GM18951 (cell line): Measurements from ENCODE around the gene TRMT112.
A peak's percentile ranks its signal among the peaks of the same experiment; 100 is the strongest.

Source experiments
- POLR2A ChIP-seq: IDR thresholded peaks from 4 replicates; pipeline ENCODE4 v1.6.1; 2011; ENCODE audit warnings: mild to moderate bottlenecking; ENCODE audit not compliant: insufficient read length, insufficient read depth; ENCODE audit errors: extremely low read depth
- in situ Hi-C: fragments of 300-500 bp; cut with MboI; formaldehyde crosslinking; loops from one replicate; pipeline ENCODE4 v1.12.0; 2022; ENCODE audit warnings: low sequenced_read_pairs, mixed read lengths, inconsistent platforms; ENCODE audit not compliant: unreplicated experiment

The TRMT112 gene

GRCh38 chr11:64286801-64287159, 30.6 kb downstream of the TRMT112 start:
- in situ Hi-C loops = no loop called here

GRCh38 chr11:64285885-64286800, 31.2 kb downstream of the TRMT112 start:
- in situ Hi-C loops = no loop called here
- TF ChIP-seq POLR2A = no peak

More at GRCh38 chr11:64286801-64287159, 30.6 kb downstream of the TRMT112 start:
- no peak for TF ChIP-seq POLR2A

DNA sequence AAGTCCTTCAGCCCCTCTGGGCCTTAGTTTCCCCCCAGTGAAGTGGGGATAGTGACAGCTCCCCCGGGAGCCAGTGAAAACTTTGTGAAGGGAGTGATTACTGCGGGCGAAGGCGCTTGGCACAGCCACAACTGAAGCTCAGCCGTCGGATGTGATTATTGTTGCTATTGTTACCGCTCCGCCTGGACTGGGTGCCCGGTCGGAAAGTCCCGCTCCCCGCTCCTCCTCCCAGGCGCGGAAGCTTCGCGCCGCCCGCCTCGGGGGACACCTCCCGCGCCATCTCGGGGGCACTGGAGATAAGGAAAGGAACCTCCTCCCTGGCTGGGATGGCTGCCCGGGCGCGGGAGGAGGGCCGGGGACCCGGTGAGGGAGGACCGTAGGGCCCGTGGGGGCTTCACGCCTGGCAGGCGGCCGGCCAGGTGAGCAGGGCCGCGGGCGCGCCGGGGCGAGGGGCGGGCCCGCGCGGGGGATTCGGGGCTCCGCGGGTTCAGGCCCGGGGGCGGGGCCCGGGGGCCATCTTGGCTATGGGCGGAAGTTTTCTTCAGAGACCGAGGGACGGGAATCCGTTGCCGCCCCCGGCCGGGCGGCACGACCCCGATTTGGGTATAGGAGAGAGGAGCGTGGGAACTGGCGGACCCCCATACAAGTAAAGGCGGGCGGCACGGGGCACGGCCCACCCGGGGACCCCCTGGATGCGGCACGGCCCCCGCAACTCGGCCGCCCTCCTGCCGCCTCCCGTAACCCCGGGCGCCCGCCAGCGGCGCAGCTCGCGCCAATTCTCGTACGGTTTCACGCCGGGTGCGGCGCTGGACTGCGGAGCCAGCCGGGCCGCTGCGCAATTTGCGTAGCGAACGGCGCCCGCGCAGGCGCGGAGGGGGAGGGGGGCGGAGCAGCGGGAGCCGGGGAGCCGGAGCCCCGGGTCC, 32.1 kb downstream of the TRMT112 start, which contains the start of gene GPR137:
GPR137 (plus strand) TSS at position 887 of the 923 bp plus-strand sequence. CDS start 677 bp downstream, outside the sequence.
- peak; percentile 55 for TF ChIP-seq POLR2A
- in situ Hi-C loops = no loop called here

- TF ChIP-seq POLR2A = peak; percentile 69
- in situ Hi-C loops = no loop called here
These were observed 33.1 kb downstream of the TRMT112 start, which contains the start of gene BAD for GRCh38 chr11:64284048-64284961. BAD (minus strand) TSS chr11:64284665; CDS start chr11:64284368, 297 bp downstream.

- no peak for TF ChIP-seq POLR2A
- in situ Hi-C loops = no loop called here
These were observed 34.3 kb downstream of the TRMT112 start for GRCh38 chr11:64283092-64283491.

DNA sequence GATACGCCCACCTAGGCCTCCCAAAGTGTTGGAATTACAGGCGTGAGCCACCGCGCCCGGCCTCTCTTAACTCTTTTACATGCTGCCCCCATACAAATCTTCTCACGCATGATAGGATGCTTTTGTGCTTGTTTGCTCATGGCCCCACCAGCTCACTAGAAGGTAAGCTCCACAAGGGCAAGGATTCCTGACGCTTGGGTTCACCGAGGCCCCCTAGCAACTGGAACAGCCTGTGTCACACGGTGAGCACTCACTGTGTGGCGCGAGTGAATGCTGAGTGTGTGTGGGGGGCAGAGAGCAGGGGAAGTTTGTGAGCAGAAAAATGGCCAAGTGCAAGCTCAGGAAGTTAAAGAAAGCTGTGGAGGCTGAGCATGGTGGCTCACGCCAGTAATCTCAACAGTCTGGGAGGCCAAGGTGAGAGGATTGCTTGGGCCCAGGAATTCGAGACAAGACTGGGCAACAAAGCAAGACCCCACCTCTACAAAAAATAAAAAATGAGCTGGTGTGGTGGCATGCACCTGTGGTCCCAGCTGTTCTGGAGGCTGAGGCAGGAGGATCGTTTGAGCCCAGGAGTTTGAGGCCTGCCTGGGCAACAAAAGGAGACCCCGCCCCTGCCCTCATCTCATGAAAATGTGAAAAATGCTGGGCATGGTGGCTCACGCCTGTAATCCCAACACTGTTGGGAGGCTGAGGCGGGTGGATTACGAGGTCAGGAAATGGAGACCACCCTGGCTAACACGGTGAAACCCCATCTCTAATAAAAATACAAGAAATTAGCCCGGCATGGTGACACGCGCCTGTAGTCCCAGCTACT, 35.2 kb downstream of the TRMT112 start:
- in situ Hi-C loops = no loop called here
- TF ChIP-seq POLR2A = no peak

GRCh38 chr11:64278576-64279190, 38.7 kb downstream of the TRMT112 start:
- no peak for TF ChIP-seq POLR2A
- in situ Hi-C loops = no loop called here

DNA sequence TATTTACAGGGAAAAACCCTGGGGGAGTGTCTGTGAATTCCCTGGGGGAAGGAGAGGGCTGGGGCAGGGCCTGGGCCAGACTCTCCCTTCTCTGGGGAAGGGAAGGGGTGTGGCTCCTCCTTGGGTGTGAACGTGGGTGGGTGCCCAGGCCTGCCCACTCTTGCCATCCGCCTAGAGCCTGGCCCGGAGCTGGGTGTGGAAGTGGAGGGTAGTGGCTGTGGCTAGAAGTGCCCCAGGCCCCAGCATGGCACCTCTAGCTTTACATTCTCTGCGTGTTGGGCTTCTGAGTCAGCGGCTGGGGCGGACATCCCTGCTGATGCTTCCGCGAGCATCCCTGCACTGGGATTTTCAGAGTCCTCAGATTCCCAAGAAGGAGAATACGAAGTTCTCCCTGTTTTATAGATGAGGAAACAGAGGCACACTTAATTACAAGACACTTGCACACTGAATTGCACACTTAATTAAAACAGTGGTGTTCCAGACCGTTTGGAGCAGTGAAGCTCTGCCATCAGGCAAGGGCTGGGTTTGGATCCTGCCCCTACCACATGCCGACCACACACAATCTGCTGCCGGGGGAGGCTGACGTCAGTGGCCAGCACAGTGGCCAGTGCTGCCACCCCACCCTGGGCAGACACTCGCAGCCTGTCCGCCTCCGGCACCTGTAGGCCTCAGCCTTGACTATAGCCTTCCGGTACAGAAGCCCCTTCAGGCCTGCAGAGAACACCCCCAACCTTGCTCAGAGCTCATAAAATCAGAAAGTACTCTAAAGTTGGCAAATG, 40.5 kb downstream of the TRMT112 start:
- in situ Hi-C loops = no loop called here
- no peak for TF ChIP-seq POLR2A

DNA sequence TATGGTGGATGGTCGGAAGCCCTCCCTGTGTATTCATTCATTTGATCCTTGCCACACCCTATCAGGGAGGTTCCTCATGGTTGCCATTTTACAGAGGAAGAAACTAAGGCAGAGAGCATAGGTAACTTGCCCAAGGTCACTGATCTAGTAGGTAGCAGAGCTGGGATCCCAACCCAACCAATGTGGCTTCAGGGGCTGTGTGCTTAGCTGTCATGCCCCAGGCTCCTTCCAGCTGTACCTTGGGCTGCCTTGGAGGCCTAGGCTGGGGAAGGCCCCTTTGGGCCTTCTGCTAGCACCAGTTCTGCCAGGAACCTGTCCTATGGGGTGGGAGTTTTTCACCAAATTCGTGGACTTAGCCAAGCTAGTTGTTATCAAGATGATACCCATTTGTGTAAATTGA, 41.5 kb downstream of the TRMT112 start:
- no peak for TF ChIP-seq POLR2A
- in situ Hi-C loops = no loop called here

- in situ Hi-C loops = no loop called here
- TF ChIP-seq POLR2A = no peak
These were observed 42.1 kb downstream of the TRMT112 start for GRCh38 chr11:64275031-64275800.
